ENCODE measurements around the gene AUTS2.

AUTS2 gene

GRCh38 chr7:70217571-70217970 lies 619.3 kb downstream of the AUTS2 start:
- TF ChIP-seq TAF1 (IDR thresholded peaks at IDR 0.05; ENCODE audit: borderline replicate concordance, low read depth, low read length): no peak
- TF ChIP-seq POLR2AphosphoS5 (IDR thresholded peaks at IDR 0.05; ENCODE audit: low read depth, low read length): no peak
- no peak for TF ChIP-seq POLR2A (IDR thresholded peaks at IDR 0.05; ENCODE audit: low read depth, low read length)
- FAIRE-seq (no peak), DNase-seq (ENCODE audit: insufficient read length) (no peak)

GRCh38 chr7:70218006-70218405 lies 619.7 kb downstream of the AUTS2 start:
- DNase-seq (ENCODE audit: insufficient read length): no peak
- TF ChIP-seq POLR2A (IDR thresholded peaks at IDR 0.05; ENCODE audit: low read depth, low read length) (no peak), POLR2AphosphoS5 (IDR thresholded peaks at IDR 0.05; ENCODE audit: low read depth, low read length) (no peak), TAF1 (IDR thresholded peaks at IDR 0.05; ENCODE audit: borderline replicate concordance, low read depth, low read length) (no peak)
- no peak for FAIRE-seq

GRCh38 chr7:70219061-70219460 lies 620.8 kb downstream of the AUTS2 start:
- TF ChIP-seq POLR2AphosphoS5 (IDR thresholded peaks at IDR 0.05; ENCODE audit: low read depth, low read length) (no peak), POLR2A (IDR thresholded peaks at IDR 0.05; ENCODE audit: low read depth, low read length) (no peak), TAF1 (IDR thresholded peaks at IDR 0.05; ENCODE audit: borderline replicate concordance, low read depth, low read length) (no peak)
- DNase-seq (ENCODE audit: insufficient read length) (no peak), FAIRE-seq (no peak)

GRCh38 chr7:70229242-70229641 lies 631.0 kb downstream of the AUTS2 start:
- FAIRE-seq: no peak
- no peak for DNase-seq (ENCODE audit: insufficient read length)
- TF ChIP-seq POLR2A (IDR thresholded peaks at IDR 0.05; ENCODE audit: low read depth, low read length) (no peak), POLR2AphosphoS5 (IDR thresholded peaks at IDR 0.05; ENCODE audit: low read depth, low read length) (no peak), TAF1 (IDR thresholded peaks at IDR 0.05; ENCODE audit: borderline replicate concordance, low read depth, low read length) (no peak)

GRCh38 chr7:70230761-70231160 lies 632.5 kb downstream of the AUTS2 start:
- FAIRE-seq: no peak
- no peak for TF ChIP-seq TAF1 (IDR thresholded peaks at IDR 0.05; ENCODE audit: borderline replicate concordance, low read depth, low read length)
- no peak for TF ChIP-seq POLR2A (IDR thresholded peaks at IDR 0.05; ENCODE audit: low read depth, low read length)
- no peak for TF ChIP-seq POLR2AphosphoS5 (IDR thresholded peaks at IDR 0.05; ENCODE audit: low read depth, low read length)
- DNase-seq (ENCODE audit: insufficient read length): no peak

- TF ChIP-seq TAF1 (IDR thresholded peaks at IDR 0.05; ENCODE audit: borderline replicate concordance, low read depth, low read length) (no peak), POLR2AphosphoS5 (IDR thresholded peaks at IDR 0.05; ENCODE audit: low read depth, low read length) (no peak), POLR2A (IDR thresholded peaks at IDR 0.05; ENCODE audit: low read depth, low read length) (no peak)
- DNase-seq (ENCODE audit: insufficient read length): no peak
- FAIRE-seq: no peak
These were observed 635.5 kb downstream of the AUTS2 start for GRCh38 chr7:70233776-70234175.

GRCh38 chr7:70237256-70237655 lies 639.0 kb downstream of the AUTS2 start:
- DNase-seq (ENCODE audit: insufficient read length) (no peak), FAIRE-seq (no peak)
- TF ChIP-seq TAF1 (IDR thresholded peaks at IDR 0.05; ENCODE audit: borderline replicate concordance, low read depth, low read length) (no peak), POLR2AphosphoS5 (IDR thresholded peaks at IDR 0.05; ENCODE audit: low read depth, low read length) (no peak), POLR2A (IDR thresholded peaks at IDR 0.05; ENCODE audit: low read depth, low read length) (no peak)

- peak; percentile 25; the same call in 1 of the 2 replicates for TF ChIP-seq POLR2A (IDR thresholded peaks at IDR 0.05; ENCODE audit: low read depth, low read length)
- no peak for TF ChIP-seq POLR2AphosphoS5 (IDR thresholded peaks at IDR 0.05; ENCODE audit: low read depth, low read length)
- TF ChIP-seq TAF1 (IDR thresholded peaks at IDR 0.05; ENCODE audit: borderline replicate concordance, low read depth, low read length): peak; percentile 71; the same call in 1 of the 2 replicates
- peak; percentile 13 for DNase-seq (ENCODE audit: insufficient read length)
- peak; percentile 96 for FAIRE-seq
These were observed 639.7 kb downstream of the AUTS2 start for GRCh38 chr7:70237831-70238575.

GRCh38 chr7:70239918-70240317 lies 641.6 kb downstream of the AUTS2 start:
- FAIRE-seq (no peak), DNase-seq (ENCODE audit: insufficient read length) (no peak)
- TF ChIP-seq POLR2A (IDR thresholded peaks at IDR 0.05; ENCODE audit: low read depth, low read length) (no peak), TAF1 (IDR thresholded peaks at IDR 0.05; ENCODE audit: borderline replicate concordance, low read depth, low read length) (no peak), POLR2AphosphoS5 (IDR thresholded peaks at IDR 0.05; ENCODE audit: low read depth, low read length) (no peak)

- DNase-seq (ENCODE audit: insufficient read length): no peak
- no peak for FAIRE-seq
- TF ChIP-seq POLR2AphosphoS5 (IDR thresholded peaks at IDR 0.05; ENCODE audit: low read depth, low read length) (no peak), TAF1 (IDR thresholded peaks at IDR 0.05; ENCODE audit: borderline replicate concordance, low read depth, low read length) (no peak), POLR2A (IDR thresholded peaks at IDR 0.05; ENCODE audit: low read depth, low read length) (no peak)
These were observed 642.6 kb downstream of the AUTS2 start for GRCh38 chr7:70240873-70241272.

GRCh38 chr7:70241536-70242175 lies 643.4 kb downstream of the AUTS2 start:
- DNase-seq (ENCODE audit: insufficient read length) (no peak), FAIRE-seq (no peak)
- TF ChIP-seq POLR2AphosphoS5 (IDR thresholded peaks at IDR 0.05; ENCODE audit: low read depth, low read length) (no peak), TAF1 (IDR thresholded peaks at IDR 0.05; ENCODE audit: borderline replicate concordance, low read depth, low read length) (no peak), POLR2A (IDR thresholded peaks at IDR 0.05; ENCODE audit: low read depth, low read length) (no peak)

- no peak for FAIRE-seq
- no peak for DNase-seq (ENCODE audit: insufficient read length)
- TF ChIP-seq POLR2AphosphoS5 (IDR thresholded peaks at IDR 0.05; ENCODE audit: low read depth, low read length): no peak
- no peak for TF ChIP-seq POLR2A (IDR thresholded peaks at IDR 0.05; ENCODE audit: low read depth, low read length)
- no peak for TF ChIP-seq TAF1 (IDR thresholded peaks at IDR 0.05; ENCODE audit: borderline replicate concordance, low read depth, low read length)
These were observed 644.6 kb downstream of the AUTS2 start for GRCh38 chr7:70242826-70243225.
